Measurements from ENCODE around the gene KCTD20. TPM values are rescaled to one million over a fixed set of nuclear protein-coding genes. Genes with fewer than 3 reads are reported as not detected.

The KCTD20 gene
- total and polyA plus RNA-seq, 2 donors from 2014 or later = 11.5 to 35.6 TPM

DNA sequence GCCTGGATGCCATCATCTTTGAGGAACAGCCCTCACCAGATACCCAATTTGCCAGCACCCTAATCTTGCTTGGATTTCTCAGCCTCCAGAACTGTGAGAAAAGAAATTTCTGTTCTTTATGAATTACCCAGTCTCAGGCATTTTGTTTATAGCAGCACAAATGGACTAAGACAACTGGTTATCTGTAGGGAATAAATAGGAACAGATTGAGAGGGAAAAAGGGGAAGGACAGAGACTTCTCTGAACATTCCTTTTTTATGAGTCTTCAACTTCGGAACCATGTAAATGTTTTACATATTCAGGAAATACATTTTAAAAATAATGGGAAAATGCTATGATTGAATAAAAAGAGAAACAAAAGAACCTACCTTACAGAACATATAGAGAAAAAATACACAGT lies 20.9 kb downstream of the KCTD20 start:
- Histone ChIP-seq H3K4me3 (ENCODE audit: low read length in 3 of 3) (no peak overlapping the region), H3K27ac (ENCODE audit: low read depth in 2 of 2, low read length in 2 of 2) (no peak overlapping the region), H3K9ac (ENCODE audit: low read length in 3 of 3) (no peak overlapping the region), H3K27me3 (ENCODE audit: control insufficient read depth, insufficient read depth, low read length) (no peaks in the 10 kb centered on the region), H3K9me3 (ENCODE audit: control insufficient read depth in 2 of 3, insufficient read depth in 1 of 3, low read length in 3 of 3) (no peaks in the 10 kb centered on the region), H3K36me3 (ENCODE audit: control insufficient read depth in 2 of 3, insufficient read depth in 3 of 3, low read length in 3 of 3) (no peaks in the 10 kb centered on the region), H3K4me1 (ENCODE audit: control insufficient read depth in 2 of 3, insufficient read depth in 2 of 3, low read depth in 1 of 3, low read length in 3 of 3) (peaks cover 0 to 11% (median 2%) of the 10 kb centered on the region in 3 donors)
- DNase-seq = no peak
- TF ChIP-seq, protein P1, sequence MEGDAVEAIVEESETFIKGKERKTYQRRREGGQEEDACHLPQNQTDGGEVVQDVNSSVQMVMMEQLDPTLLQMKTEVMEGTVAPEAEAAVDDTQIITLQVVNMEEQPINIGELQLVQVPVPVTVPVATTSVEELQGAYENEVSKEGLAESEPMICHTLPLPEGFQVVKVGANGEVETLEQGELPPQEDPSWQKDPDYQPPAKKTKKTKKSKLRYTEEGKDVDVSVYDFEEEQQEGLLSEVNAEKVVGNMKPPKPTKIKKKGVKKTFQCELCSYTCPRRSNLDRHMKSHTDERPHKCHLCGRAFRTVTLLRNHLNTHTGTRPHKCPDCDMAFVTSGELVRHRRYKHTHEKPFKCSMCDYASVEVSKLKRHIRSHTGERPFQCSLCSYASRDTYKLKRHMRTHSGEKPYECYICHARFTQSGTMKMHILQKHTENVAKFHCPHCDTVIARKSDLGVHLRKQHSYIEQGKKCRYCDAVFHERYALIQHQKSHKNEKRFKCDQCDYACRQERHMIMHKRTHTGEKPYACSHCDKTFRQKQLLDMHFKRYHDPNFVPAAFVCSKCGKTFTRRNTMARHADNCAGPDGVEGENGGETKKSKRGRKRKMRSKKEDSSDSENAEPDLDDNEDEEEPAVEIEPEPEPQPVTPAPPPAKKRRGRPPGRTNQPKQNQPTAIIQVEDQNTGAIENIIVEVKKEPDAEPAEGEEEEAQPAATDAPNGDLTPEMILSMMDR (IDR thresholded peaks at IDR 0.05; ENCODE audit: borderline replicate concordance, extremely low read depth, insufficient read depth) = no peak
- intact Hi-C loops (cut with DNase I) = no loop called here
- FAIRE-seq = no peak

DNA sequence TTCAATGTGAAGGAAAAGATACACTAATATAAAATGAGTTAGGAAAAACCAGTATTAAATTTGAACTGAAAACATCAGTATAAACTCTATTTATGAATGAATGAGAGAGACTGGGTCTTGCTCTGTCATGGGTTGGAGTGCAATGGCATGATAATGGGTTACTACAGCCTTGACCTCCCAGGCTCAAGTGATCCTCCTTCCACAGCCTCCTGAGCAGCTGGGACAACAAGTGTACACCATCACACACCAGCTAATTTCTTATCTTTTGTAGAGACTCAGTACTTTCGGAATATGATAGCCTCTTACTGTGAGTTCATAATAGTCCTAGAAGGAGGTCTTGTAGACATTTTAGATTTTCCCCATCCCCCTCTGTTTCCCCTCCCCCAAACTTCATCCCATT lies 21.4 kb downstream of the KCTD20 start:
- Histone ChIP-seq H3K9ac (ENCODE audit: low read length in 3 of 3) (no peak overlapping the region), H3K4me1 (ENCODE audit: control insufficient read depth in 2 of 3, insufficient read depth in 2 of 3, low read depth in 1 of 3, low read length in 3 of 3) (peaks cover 0 to 9% (median 2%) of the 10 kb centered on the region in 3 donors), H3K4me3 (ENCODE audit: low read length in 3 of 3) (no peak overlapping the region), H3K27me3 (ENCODE audit: control insufficient read depth, insufficient read depth, low read length) (no peaks in the 10 kb centered on the region), H3K9me3 (ENCODE audit: control insufficient read depth in 2 of 3, insufficient read depth in 1 of 3, low read length in 3 of 3) (no peaks in the 10 kb centered on the region), H3K36me3 (ENCODE audit: control insufficient read depth in 2 of 3, insufficient read depth in 3 of 3, low read length in 3 of 3) (no peaks in the 10 kb centered on the region), H3K27ac (ENCODE audit: low read depth in 2 of 2, low read length in 2 of 2) (no peak overlapping the region)
- DNase-seq = no peak
- intact Hi-C loops (cut with DNase I) = no loop called here
- TF ChIP-seq, protein P1 (IDR thresholded peaks at IDR 0.05; ENCODE audit: borderline replicate concordance, extremely low read depth, insufficient read depth) = no peak
- FAIRE-seq = no peak

DNA sequence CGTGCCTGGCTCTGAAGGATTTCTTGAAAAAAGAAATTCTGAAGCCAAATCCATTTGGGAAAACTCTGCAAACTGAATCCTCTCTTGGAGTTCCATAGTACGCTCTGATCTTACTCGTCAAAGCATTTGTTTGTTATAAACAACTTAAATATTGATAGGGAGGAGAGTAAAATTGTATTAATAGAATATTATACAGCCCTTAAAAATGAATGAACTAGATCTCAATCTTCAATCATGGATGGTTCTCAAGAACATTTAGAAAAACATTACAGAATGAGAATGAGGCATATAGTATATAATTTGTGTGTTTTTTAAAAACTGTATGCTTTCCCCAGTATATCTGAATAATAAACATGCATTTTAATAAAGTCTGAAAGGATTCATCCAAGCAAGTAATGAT lies 24.8 kb downstream of the KCTD20 start:
- DNase-seq (no peak), FAIRE-seq (no peak)
- H3K27ac ChIP-seq (ENCODE audit: low read depth in 2 of 2, low read length in 2 of 2) = no peak overlapping the region
- H3K4me1 ChIP-seq (ENCODE audit: control insufficient read depth in 2 of 3, insufficient read depth in 2 of 3, low read depth in 1 of 3, low read length in 3 of 3) = no peaks in the 10 kb centered on the region
- H3K9me3 ChIP-seq (ENCODE audit: control insufficient read depth in 2 of 3, insufficient read depth in 1 of 3, low read length in 3 of 3) = no peaks in the 10 kb centered on the region
- intact Hi-C loops (cut with DNase I) = no loop called here
- H3K9ac ChIP-seq (ENCODE audit: low read length in 3 of 3) = no peak overlapping the region
- TF ChIP-seq, protein P1 (IDR thresholded peaks at IDR 0.05; ENCODE audit: borderline replicate concordance, extremely low read depth, insufficient read depth) = no peak
- H3K27me3 ChIP-seq (ENCODE audit: control insufficient read depth, insufficient read depth, low read length) = no peaks in the 10 kb centered on the region
- H3K4me3 ChIP-seq (ENCODE audit: low read length in 3 of 3) = no peak overlapping the region
- H3K36me3 ChIP-seq (ENCODE audit: control insufficient read depth in 2 of 3, insufficient read depth in 3 of 3, low read length in 3 of 3) = peaks cover 0 to 7% (median 4%) of the 10 kb centered on the region in 3 donors

DNA sequence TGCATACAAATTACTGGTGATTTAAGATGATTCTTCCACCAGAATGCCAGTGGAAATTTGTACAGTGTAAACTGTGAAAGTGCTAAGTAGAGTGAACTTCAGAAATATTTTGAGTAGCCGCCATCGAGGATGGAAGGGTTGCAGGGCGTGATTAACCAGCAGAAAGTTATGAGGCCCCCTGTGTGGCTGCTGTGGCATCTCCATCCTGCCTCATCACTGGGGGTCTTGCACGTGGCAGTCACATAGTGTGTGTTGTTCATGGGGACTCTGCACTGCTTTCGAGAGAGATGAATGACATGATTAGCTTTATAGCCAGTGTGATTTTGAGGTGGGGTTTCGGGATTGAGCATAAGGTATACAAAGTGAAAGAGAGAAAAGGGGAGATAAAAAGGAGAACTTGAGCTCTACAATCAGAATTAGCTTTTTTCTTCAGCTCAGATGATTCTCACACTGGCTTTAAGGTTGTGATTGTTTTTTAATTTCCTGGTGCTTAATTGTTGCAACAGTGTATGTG lies 26.4 kb downstream of the KCTD20 start:
- H3K36me3 ChIP-seq (ENCODE audit: control insufficient read depth in 2 of 3, insufficient read depth in 3 of 3, low read length in 3 of 3) = peaks cover 0 to 7% (median 4%) of the 10 kb centered on the region in 3 donors
- no peak for DNase-seq
- no peaks in the 10 kb centered on the region for H3K4me1 ChIP-seq (ENCODE audit: control insufficient read depth in 2 of 3, insufficient read depth in 2 of 3, low read depth in 1 of 3, low read length in 3 of 3)
- no peak overlapping the region for H3K9ac ChIP-seq (ENCODE audit: low read length in 3 of 3)
- no peak overlapping the region for H3K27ac ChIP-seq (ENCODE audit: low read depth in 2 of 2, low read length in 2 of 2)
- H3K9me3 ChIP-seq (ENCODE audit: control insufficient read depth in 2 of 3, insufficient read depth in 1 of 3, low read length in 3 of 3) = no peaks in the 10 kb centered on the region
- TF ChIP-seq, protein P1 (IDR thresholded peaks at IDR 0.05; ENCODE audit: borderline replicate concordance, extremely low read depth, insufficient read depth) = no peak
- intact Hi-C loops (cut with DNase I) = no loop called here
- no peak overlapping the region for H3K4me3 ChIP-seq (ENCODE audit: low read length in 3 of 3)
- no peak for FAIRE-seq
- no peaks in the 10 kb centered on the region for H3K27me3 ChIP-seq (ENCODE audit: control insufficient read depth, insufficient read depth, low read length)

All from kidney (tissue), 14 donors.